Karpas-422 (cell line): ENCODE results near the gene OR6C75. TPM values are rescaled to one million over a fixed set of nuclear protein-coding genes. Genes with fewer than 3 reads are reported as not detected.
"Not testable (repeated sequence)": the region's sequence is repeated elsewhere in the genome, so short reads cannot be mapped to it uniquely, and the experiment has no call there.

Experiments
- DNase-seq: peaks from one replicate; pipeline ENCODE4 v3.0.0-alpha.2; 2015
- H2AFZ ChIP-seq: fragments of 200-600 bp; sonication (generic); 2 replicates; pipeline ENCODE4 v1.6.1; 2014; ENCODE audit warnings: antibody characterized with exemption, low read length, mixed read lengths
- H3K27ac ChIP-seq: fragments of 200-600 bp; sonication (generic); 2 replicates; pipeline ENCODE4 v1.5.1; 2014; ENCODE audit warnings: mild to moderate bottlenecking, low read length, moderate library complexity
- H3K27me3 ChIP-seq: fragments of 200-600 bp; sonication (generic); 2 replicates; pipeline ENCODE4 v1.6.1; 2014; ENCODE audit warnings: low read length, mixed read lengths
- H3K36me3 ChIP-seq: fragments of 200-600 bp; sonication (generic); 2 replicates; pipeline ENCODE4 v1.6.1; 2014; ENCODE audit warnings: low read length, mixed read lengths; ENCODE audit not compliant: insufficient read depth
- H3K4me1 ChIP-seq: fragments of 200-600 bp; sonication (generic); 2 replicates; pipeline ENCODE4 v1.6.1; 2014; ENCODE audit warnings: mild to moderate bottlenecking, low read length, mixed read lengths
- H3K4me2 ChIP-seq: fragments of 200-600 bp; sonication (generic); 2 replicates; pipeline ENCODE4 v1.6.1; 2014; ENCODE audit warnings: low read length, low read depth, mild to moderate bottlenecking; ENCODE audit not compliant: poor library complexity, severe bottlenecking
- H3K4me3 ChIP-seq: fragments of 200-600 bp; sonication (generic); 2 replicates; pipeline ENCODE4 v1.5.1; 2014; ENCODE audit warnings: mild to moderate bottlenecking, antibody characterized with exemption, low read length, mixed read lengths
- H3K79me2 ChIP-seq: fragments of 200-600 bp; sonication (generic); 2 replicates; pipeline ENCODE4 v1.6.1; 2014; ENCODE audit warnings: mild to moderate bottlenecking, low read length, mixed read lengths
- H3K9ac ChIP-seq: fragments of 200-600 bp; sonication (generic); 2 replicates; pipeline ENCODE4 v1.6.0; 2014; ENCODE audit warnings: low read length
- H3K9me2 ChIP-seq: fragments of 200-600 bp; sonication (generic), shearing (Covaris generic); replicated peaks from 2 replicates; pipeline ENCODE4 v1.6.0; 2014; ENCODE audit warnings: mild to moderate bottlenecking, low read length, moderate library complexity; ENCODE audit not compliant: insufficient read depth
- H3K9me3 ChIP-seq: fragments of 300-700, 200-600 bp; sonication (generic); 2 replicates; pipeline ENCODE4 v1.6.1; 2014; ENCODE audit warnings: low read length, mixed read lengths
- H4K20me1 ChIP-seq: fragments of 200-600 bp; sonication (generic); 2 replicates; pipeline ENCODE4 v1.6.1; 2014; ENCODE audit warnings: mild to moderate bottlenecking, antibody characterized with exemption, low read length, low read depth; ENCODE audit not compliant: insufficient read depth
- total RNA-seq: library from RNA; depleted of rRNA; stranded (reverse); fragments of >200 nt; shearing (Covaris generic); gene quantifications from 2 replicates; pipeline ENCODE4 v1.2.3, GENCODE V29; 2014; ENCODE audit warnings: low replicate concordance

The OR6C75 gene
- total RNA-seq, 1 experiment from 2014 or later = not detected

GRCh38 chr12:55385891-55386290 lies 23.1 kb downstream of the OR6C75 start:
- Histone ChIP-seq H3K9me3 (no peaks in the 10 kb centered on the region), H3K36me3 (no peaks in the 10 kb centered on the region), H3K27ac (no peak overlapping the region), H3K79me2 (no peaks in the 10 kb centered on the region), H3K4me2 (no peak overlapping the region), H3K9me2 (no peaks in the 10 kb centered on the region), H3K9ac (no peak overlapping the region), H3K4me1 (no peaks in the 10 kb centered on the region), H3K4me3 (no peak overlapping the region), H3K27me3 (no peaks in the 10 kb centered on the region), H4K20me1 (no peaks in the 10 kb centered on the region), H2AFZ (no peak overlapping the region)
- no peak for DNase-seq

- Histone ChIP-seq H4K20me1 (no peaks in the 10 kb centered on the region), H3K9me3 (no peaks in the 10 kb centered on the region), H3K9ac (no peak overlapping the region), H3K4me3 (no peak overlapping the region), H3K27ac (no peak overlapping the region), H3K4me2 (no peak overlapping the region), H3K9me2 (no peaks in the 10 kb centered on the region), H3K27me3 (no peaks in the 10 kb centered on the region), H3K4me1 (no peaks in the 10 kb centered on the region), H3K79me2 (no peaks in the 10 kb centered on the region), H2AFZ (no peak overlapping the region), H3K36me3 (no peaks in the 10 kb centered on the region)
- no peak for DNase-seq
Observed at GRCh38 chr12:55392032-55392795, 29.4 kb downstream of the OR6C75 start.

GRCh38 chr12:55396326-55396725 lies 33.6 kb downstream of the OR6C75 start:
- H3K27me3 ChIP-seq = no peaks in the 10 kb centered on the region
- H2AFZ ChIP-seq = no peak overlapping the region
- H3K79me2 ChIP-seq = no peaks in the 10 kb centered on the region
- H3K4me3 ChIP-seq = no peak overlapping the region
- H3K9me3 ChIP-seq = no peaks in the 10 kb centered on the region
- H3K36me3 ChIP-seq = no peaks in the 10 kb centered on the region
- DNase-seq = no peak
- no peaks in the 10 kb centered on the region for H3K9me2 ChIP-seq
- H3K27ac ChIP-seq = no peak overlapping the region
- H3K9ac ChIP-seq = no peak overlapping the region
- no peak overlapping the region for H3K4me2 ChIP-seq
- H3K4me1 ChIP-seq = no peaks in the 10 kb centered on the region
- no peaks in the 10 kb centered on the region for H4K20me1 ChIP-seq

- Histone ChIP-seq H3K4me3 (no peak within 1 kb of the TSS), H3K4me1 (no peaks in the 10 kb centered on the region), H2AFZ (no peak within 1 kb of the TSS), H3K79me2 (no peaks in the 10 kb centered on the region), H3K9ac (no peak within 1 kb of the TSS), H3K27ac (no peak within 1 kb of the TSS), H3K9me3 (no peaks in the 10 kb centered on the region), H3K27me3 (no peaks in the 10 kb centered on the region), H3K36me3 (no peaks in the 10 kb centered on the region), H3K9me2 (no peaks in the 10 kb centered on the region), H4K20me1 (no peaks in the 10 kb centered on the region), H3K4me2 (no peak within 1 kb of the TSS)
- DNase-seq = no peak
Observed at GRCh38 chr12:55400229-55400628, 37.5 kb downstream of the OR6C75 start, which contains the start of gene OR6C65. TSS of gene OR6C65 (plus strand) at chr12:55400529. CDS start at chr12:55400529, 0 bp downstream.

DNA sequence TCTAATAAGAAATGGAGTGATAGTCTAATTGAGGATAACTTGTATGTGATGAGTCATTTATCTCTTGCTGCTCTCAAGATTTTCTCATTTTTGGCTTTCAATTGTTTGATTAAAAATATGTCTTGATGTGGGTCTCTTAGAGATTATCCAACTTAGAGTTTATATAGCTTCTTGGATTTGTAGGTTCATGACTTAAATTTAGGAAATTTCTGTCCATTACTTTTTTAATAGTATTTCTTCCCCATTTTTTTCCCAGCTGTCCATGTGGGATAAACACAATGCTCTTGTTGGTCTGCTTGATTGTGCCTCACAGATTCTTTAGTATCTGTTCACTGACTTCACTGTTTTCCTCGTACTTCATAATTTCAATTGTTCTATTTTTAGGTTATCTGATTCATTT lies 45.1 kb downstream of the OR6C75 start:
- no peaks in the 10 kb centered on the region for H3K27me3 ChIP-seq
- no peaks in the 10 kb centered on the region for H3K36me3 ChIP-seq
- H4K20me1 ChIP-seq = no peaks in the 10 kb centered on the region
- H3K4me3 ChIP-seq = no peak overlapping the region
- H3K4me2 ChIP-seq = no peak overlapping the region
- H3K9me2 ChIP-seq = no peaks in the 10 kb centered on the region
- no peak for DNase-seq
- H3K9ac ChIP-seq = no peak overlapping the region
- no peak overlapping the region for H2AFZ ChIP-seq
- no peaks in the 10 kb centered on the region for H3K4me1 ChIP-seq
- H3K79me2 ChIP-seq = no peaks in the 10 kb centered on the region
- no peaks in the 10 kb centered on the region for H3K9me3 ChIP-seq
- no peak overlapping the region for H3K27ac ChIP-seq

DNA sequence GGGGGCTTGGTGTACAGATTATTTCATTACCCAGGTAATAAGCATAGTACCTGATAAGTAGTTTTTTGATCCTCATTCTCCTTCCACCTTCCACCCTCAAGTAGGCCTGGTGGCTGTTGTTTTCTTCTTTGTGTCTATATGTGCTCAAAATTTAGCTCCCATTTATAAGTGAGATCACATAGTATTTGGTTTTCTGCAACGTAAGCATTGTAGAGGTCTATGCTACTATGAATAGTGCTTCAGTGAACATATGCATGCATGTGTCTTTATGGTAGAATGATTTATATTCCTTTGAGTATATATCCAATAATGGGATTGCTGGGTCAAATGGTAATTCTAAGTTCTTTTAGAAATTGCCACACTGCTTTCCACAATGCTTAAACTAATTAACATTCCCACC lies 46.4 kb downstream of the OR6C75 start:
- not testable (repeated sequence) for H3K27me3 ChIP-seq, H3K9me3 ChIP-seq, H3K27ac ChIP-seq, DNase-seq, H3K9me2 ChIP-seq, H3K4me3 ChIP-seq, H4K20me1 ChIP-seq, H2AFZ ChIP-seq, H3K4me1 ChIP-seq, H3K36me3 ChIP-seq, H3K4me2 ChIP-seq, H3K9ac ChIP-seq, H3K79me2 ChIP-seq

DNA sequence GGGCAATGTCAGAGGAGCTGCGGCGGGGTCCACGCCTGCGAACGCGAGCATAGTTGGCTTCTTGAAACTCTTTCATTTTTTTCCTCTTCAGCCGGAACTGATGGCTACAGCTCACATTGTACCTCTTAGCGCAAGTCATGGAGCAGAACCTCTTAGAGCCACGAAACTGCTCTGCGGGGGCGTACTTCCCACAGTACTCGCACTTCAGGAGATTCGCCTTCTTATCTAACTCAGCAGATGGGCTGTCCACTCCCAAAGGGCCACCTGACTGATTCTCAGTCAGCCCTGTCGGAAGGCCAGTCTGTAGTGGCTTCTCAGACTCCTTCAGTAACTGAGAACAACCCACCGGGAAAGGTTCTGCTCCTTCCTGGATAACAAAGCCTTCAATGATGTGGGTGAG lies 49.4 kb downstream of the OR6C75 start:
- H3K4me2 ChIP-seq, DNase-seq, H2AFZ ChIP-seq, H4K20me1 ChIP-seq, H3K9ac ChIP-seq, H3K27me3 ChIP-seq, H3K9me2 ChIP-seq, H3K36me3 ChIP-seq, H3K27ac ChIP-seq, H3K9me3 ChIP-seq, H3K79me2 ChIP-seq, H3K4me3 ChIP-seq, H3K4me1 ChIP-seq: not testable (repeated sequence)

DNA sequence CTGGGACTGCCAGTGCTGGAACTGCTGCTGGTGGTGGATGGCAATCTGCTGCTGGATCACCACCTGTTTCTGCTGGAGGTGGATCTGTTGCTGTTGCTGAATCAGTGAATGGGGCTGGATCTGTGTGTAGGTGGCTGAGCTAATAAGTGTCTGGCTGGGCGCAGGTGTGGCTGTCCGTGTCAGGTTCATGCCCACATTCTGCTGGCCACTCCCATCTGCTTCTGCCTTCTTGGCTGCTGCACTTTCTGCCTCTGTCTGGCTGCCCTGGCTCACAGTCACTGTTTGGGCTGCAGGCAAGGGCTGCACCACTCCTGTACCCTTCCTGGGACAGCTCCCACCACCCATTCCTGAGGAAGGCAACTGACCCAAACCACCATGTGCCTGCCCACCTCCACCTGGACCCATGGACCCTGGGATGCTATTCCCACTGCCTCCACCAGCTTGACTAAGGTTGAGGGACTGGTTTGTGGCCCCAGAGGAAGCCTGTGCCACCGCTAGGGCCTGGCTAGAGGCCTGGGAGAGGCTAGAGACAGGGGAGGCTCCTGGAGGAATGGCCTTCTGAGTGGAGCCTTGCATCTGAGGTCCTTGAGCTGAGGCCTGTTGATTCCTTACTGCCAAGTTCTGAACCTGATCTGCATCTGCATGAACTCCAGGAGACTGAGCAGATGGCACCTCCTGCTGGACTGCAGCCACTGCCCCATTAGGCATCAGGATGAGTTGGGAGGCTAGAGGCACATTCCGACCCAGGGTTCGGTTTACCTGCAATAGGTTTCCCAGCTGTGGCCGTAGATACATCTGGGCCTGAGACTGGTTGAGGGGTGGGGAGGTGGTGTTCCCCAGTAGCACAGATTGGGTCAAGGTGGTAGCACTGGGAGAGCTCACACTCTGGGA lies 51.0 kb downstream of the OR6C75 start:
- H3K27me3 ChIP-seq, H4K20me1 ChIP-seq, H3K4me3 ChIP-seq, H3K27ac ChIP-seq, H3K4me1 ChIP-seq, H2AFZ ChIP-seq, H3K9me2 ChIP-seq, H3K4me2 ChIP-seq, H3K9ac ChIP-seq, H3K79me2 ChIP-seq, H3K9me3 ChIP-seq, DNase-seq, H3K36me3 ChIP-seq: not testable (repeated sequence)
